NCI-H774 (cell line): Measurements from ENCODE around the gene CAVIN1.
"Not testable (repeated sequence)": the region's sequence is repeated elsewhere in the genome, so short reads cannot be mapped to it uniquely, and the experiment has no call there.

ENCODE experiments used
- DNase-seq: peaks from one replicate; lab custom pipeline; 2025; lab: John Stamatoyannopoulos, UW

The CAVIN1 gene

GRCh38 chr17:42422958-42423712, at the start of gene CAVIN1:
Gene CAVIN1 (minus strand): TSS chr17:42423256. CDS start chr17:42423097, 159 bp downstream.
- peak; percentile 55 for DNase-seq

- DNase-seq = no peak
Measured at GRCh38 chr17:42467889-42468288, 44.8 kb upstream of the CAVIN1 start.

GRCh38 chr17:42463976-42464400, 40.9 kb upstream of the CAVIN1 start:
- no peak for DNase-seq

- DNase-seq = no peak
Measured at GRCh38 chr17:42460371-42460770, 37.3 kb upstream of the CAVIN1 start.

GRCh38 chr17:42459801-42460281, 36.8 kb upstream of the CAVIN1 start:
- no peak for DNase-seq

GRCh38 chr17:42459256-42459800, 36.3 kb upstream of the CAVIN1 start:
- DNase-seq = peak; percentile 49

- peak; percentile 95 for DNase-seq
Measured at GRCh38 chr17:42458497-42459255, 35.6 kb upstream of the CAVIN1 start, which contains the start of gene ATP6V0A1. Gene ATP6V0A1 (plus strand): TSS chr17:42458878. CDS start chr17:42460895, 2,017 bp downstream.

- no peak for DNase-seq
Measured at GRCh38 chr17:42457107-42457792, 34.2 kb upstream of the CAVIN1 start.

GRCh38 chr17:42456223-42457106, 33.4 kb upstream of the CAVIN1 start:
- no peak for DNase-seq

GRCh38 chr17:42454987-42455386, 31.9 kb upstream of the CAVIN1 start:
- DNase-seq = not testable (repeated sequence)

GRCh38 chr17:42453439-42453838, 30.4 kb upstream of the CAVIN1 start:
- DNase-seq = no peak

GRCh38 chr17:42451270-42451669, 28.2 kb upstream of the CAVIN1 start:
- DNase-seq = not testable (repeated sequence)

- not testable (repeated sequence) for DNase-seq
Measured at GRCh38 chr17:42449838-42450237, 26.8 kb upstream of the CAVIN1 start.

- not testable (repeated sequence) for DNase-seq
Measured at GRCh38 chr17:42449176-42449575, 26.1 kb upstream of the CAVIN1 start.

GRCh38 chr17:42442196-42442565, 19.1 kb upstream of the CAVIN1 start:
- no peak for DNase-seq

GRCh38 chr17:42441371-42442195, 18.5 kb upstream of the CAVIN1 start:
- no peak for DNase-seq

- no peak for DNase-seq
Measured at GRCh38 chr17:42438600-42439567, 15.8 kb upstream of the CAVIN1 start.

GRCh38 chr17:42436391-42436790, 13.3 kb upstream of the CAVIN1 start:
- DNase-seq = peak; percentile 59

GRCh38 chr17:42431758-42432161, 8.7 kb upstream of the CAVIN1 start:
- no peak for DNase-seq
